ENCODE data around the gene SLC25A44. TPM values are rescaled to one million over a fixed set of nuclear protein-coding genes. Genes with fewer than 3 reads are reported as not detected.

The SLC25A44 gene
- total RNA-seq, 2 experiments from 2014 or later, result 11.6 to 13.0 TPM

DNA sequence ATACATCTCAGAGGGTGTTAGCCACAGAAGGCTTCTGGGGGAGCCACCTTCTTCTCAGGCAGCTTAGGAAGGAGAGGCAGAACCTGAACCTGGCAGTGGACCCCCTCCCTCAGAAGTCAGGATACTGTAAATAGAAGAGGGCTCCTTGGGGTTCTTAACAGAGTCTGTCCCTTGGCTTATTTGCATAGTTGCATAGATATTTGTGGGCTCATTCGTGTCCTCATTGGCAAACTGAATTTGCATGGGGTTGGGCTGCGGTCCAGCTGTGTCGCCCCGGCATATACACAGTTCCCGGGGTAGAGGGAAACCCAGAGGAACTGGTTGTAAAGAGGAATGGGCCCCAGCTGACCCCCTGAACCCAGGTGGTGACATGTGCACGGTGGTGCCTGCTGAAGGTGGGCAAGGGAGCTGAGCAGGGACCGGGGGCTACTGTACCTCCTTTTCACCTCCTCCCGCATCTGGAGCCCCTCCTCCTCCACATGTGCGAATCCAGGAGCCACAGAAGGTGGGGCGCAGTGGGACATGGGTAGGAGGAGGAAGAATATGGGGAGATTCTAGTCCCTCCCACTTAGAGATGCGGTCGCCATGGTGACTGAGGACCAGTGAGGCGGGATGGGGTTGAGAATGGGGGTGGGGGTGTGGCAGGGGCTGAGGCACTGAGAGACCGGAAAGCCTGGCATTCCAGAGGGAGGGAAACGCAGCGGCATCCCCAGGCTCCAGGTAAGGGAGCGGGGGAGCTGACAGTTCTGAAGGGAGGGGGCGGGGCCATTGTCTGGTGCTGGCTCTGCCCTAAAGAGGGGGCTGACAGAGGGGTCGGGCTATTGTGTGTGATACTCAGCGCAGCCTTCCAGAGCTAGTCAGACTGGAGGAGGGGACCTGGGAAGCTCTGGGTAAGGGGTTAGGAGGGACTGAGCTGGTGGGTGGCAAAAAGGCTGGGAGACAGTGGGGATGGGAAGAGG, 44.3 kb upstream of the SLC25A44 start:
- ChIA-PET CTCF (interaction anchor here (2.2 to 2.8 kb wide), 2 partner anchors 53 to 76 kb away, joined by 8 to 13 read pairs; no protein-coding TSS in a partner anchor), POLR2A (interaction anchor here (1.2 to 2.4 kb wide), 2 partner anchors 44 to 63 kb away, joined by 3 to 9 read pairs; partner anchors contain the start of genes PMF1 and SLC25A44)
- no peaks in the 10 kb centered on the region for H3K36me3 Mint-ChIP-seq (ENCODE audit: low read depth)
- H3K36me3 ChIP-seq (ENCODE audit: insufficient read depth, low read length), result no peaks in the 10 kb centered on the region
- H3K4me1 ChIP-seq (ENCODE audit: insufficient read depth, low read length), result peaks cover 43% of the 10 kb centered on the region
- peaks cover 5% of the 10 kb centered on the region for H3K27me3 Mint-ChIP-seq
- intact Hi-C loops (cut with DNase I, micrococcal nuclease), result loop anchor here in 1 of 2 experiments (5.0 kb wide), 1 partner anchor 43 kb away; the partner anchor contains the start of gene SLC25A44
- H3K27ac Mint-ChIP-seq, result no peak overlapping the region
- no peaks in the 10 kb centered on the region for H3K27me3 ChIP-seq (ENCODE audit: control insufficient read depth in 1 of 2, insufficient read depth in 2 of 2, low read length in 2 of 2)
- H3K9me3 Mint-ChIP-seq, result no peaks in the 10 kb centered on the region
- no peak for ATAC-seq (ENCODE audit: poor library complexity)
- DNase-seq, result peak in 1 of 14 experiments; percentile 63
- no peak overlapping the region for H3K4me3 Mint-ChIP-seq
- peaks cover 34% of the 10 kb centered on the region for H3K4me1 Mint-ChIP-seq (ENCODE audit: low read depth)
- H3K9me3 ChIP-seq (ENCODE audit: control insufficient read depth in 1 of 2, insufficient read depth in 1 of 2, low read length in 2 of 2), result no peaks in the 10 kb centered on the region
- no peak overlapping the region for H3K4me3 ChIP-seq (ENCODE audit: low read length)
- H3K27ac ChIP-seq (ENCODE audit: low read depth in 1 of 2, low read length in 2 of 2), result no peak overlapping the region
- TF ChIP-seq, protein P1, sequence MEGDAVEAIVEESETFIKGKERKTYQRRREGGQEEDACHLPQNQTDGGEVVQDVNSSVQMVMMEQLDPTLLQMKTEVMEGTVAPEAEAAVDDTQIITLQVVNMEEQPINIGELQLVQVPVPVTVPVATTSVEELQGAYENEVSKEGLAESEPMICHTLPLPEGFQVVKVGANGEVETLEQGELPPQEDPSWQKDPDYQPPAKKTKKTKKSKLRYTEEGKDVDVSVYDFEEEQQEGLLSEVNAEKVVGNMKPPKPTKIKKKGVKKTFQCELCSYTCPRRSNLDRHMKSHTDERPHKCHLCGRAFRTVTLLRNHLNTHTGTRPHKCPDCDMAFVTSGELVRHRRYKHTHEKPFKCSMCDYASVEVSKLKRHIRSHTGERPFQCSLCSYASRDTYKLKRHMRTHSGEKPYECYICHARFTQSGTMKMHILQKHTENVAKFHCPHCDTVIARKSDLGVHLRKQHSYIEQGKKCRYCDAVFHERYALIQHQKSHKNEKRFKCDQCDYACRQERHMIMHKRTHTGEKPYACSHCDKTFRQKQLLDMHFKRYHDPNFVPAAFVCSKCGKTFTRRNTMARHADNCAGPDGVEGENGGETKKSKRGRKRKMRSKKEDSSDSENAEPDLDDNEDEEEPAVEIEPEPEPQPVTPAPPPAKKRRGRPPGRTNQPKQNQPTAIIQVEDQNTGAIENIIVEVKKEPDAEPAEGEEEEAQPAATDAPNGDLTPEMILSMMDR (IDR thresholded peaks at IDR 0.05), result no peak

DNA sequence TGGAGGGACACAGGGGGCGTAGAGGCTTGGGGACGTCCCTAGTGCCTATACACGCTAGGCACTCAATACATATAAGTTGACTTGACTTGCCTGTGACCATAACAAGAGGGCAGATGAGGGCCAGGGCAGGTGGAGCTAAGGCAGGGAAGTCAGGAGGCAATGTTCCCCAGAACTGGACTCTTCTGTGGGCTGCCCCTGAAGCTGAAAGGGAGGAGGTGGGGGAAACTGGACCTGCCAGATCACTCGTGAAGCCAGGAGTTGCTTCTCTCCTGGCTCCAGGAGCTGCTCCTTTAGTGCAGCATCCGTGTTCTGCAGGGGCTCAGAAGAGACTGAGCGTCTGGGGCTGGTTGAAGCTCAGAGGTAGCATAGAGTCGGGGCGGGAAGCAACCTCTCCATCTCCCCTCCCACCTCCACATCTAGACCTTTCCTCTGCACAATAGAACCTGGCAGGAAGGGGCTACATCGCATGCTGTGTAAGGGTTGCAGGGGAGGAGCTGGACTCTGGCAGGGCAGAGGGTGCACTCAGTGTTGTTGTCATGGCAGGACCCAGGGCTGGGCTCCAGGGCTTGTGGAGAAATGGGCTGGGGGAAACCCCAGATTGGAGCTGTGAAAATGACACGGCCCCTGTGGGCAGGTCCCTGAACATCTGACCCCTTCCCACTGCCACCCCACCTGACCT, 43.4 kb upstream of the SLC25A44 start:
- Mint-ChIP-seq H3K27ac (no peak overlapping the region), H3K36me3 (ENCODE audit: low read depth) (no peaks in the 10 kb centered on the region), H3K4me1 (ENCODE audit: low read depth) (peaks cover 42% of the 10 kb centered on the region), H3K4me3 (no peak overlapping the region), H3K27me3 (peaks cover 5% of the 10 kb centered on the region), H3K9me3 (no peaks in the 10 kb centered on the region)
- H3K36me3 ChIP-seq (ENCODE audit: insufficient read depth, low read length), result no peaks in the 10 kb centered on the region
- peak in 1 of 14 experiments; percentile 67 for DNase-seq
- H3K27me3 ChIP-seq (ENCODE audit: control insufficient read depth in 1 of 2, insufficient read depth in 2 of 2, low read length in 2 of 2), result no peaks in the 10 kb centered on the region
- no peaks in the 10 kb centered on the region for H3K9me3 ChIP-seq (ENCODE audit: control insufficient read depth in 1 of 2, insufficient read depth in 1 of 2, low read length in 2 of 2)
- ATAC-seq (ENCODE audit: poor library complexity), result no peak
- TF ChIP-seq, protein P1 (IDR thresholded peaks at IDR 0.05), result no peak
- POLR2A ChIA-PET, result interaction anchor here (2.4 kb wide), 1 partner anchor 62 kb away, joined by 9 read pairs; the partner anchor contains the start of gene PMF1
- H3K4me3 ChIP-seq (ENCODE audit: low read length), result no peak overlapping the region
- intact Hi-C loops (cut with DNase I, micrococcal nuclease), result no loop called here
- CTCF ChIA-PET, result interaction anchor here (2.2 to 2.8 kb wide), 2 partner anchors 54 to 75 kb away, joined by 8 to 13 read pairs; no protein-coding TSS in a partner anchor
- H3K27ac ChIP-seq (ENCODE audit: low read depth in 1 of 2, low read length in 2 of 2), result no peak overlapping the region
- peaks cover 47% of the 10 kb centered on the region for H3K4me1 ChIP-seq (ENCODE audit: insufficient read depth, low read length)

GRCh38 chr1:156151093-156151688, 42.7 kb upstream of the SLC25A44 start:
- Mint-ChIP-seq H3K27ac (no peak overlapping the region), H3K27me3 (peaks cover under 1% of the 10 kb centered on the region), H3K4me3 (no peak overlapping the region), H3K4me1 (ENCODE audit: low read depth) (peaks cover 44% of the 10 kb centered on the region), H3K36me3 (ENCODE audit: low read depth) (no peaks in the 10 kb centered on the region), H3K9me3 (no peaks in the 10 kb centered on the region)
- DNase-seq, result peak in 1 of 14 experiments; percentile 67
- no peaks in the 10 kb centered on the region for H3K36me3 ChIP-seq (ENCODE audit: insufficient read depth, low read length)
- TF ChIP-seq, protein P1 (IDR thresholded peaks at IDR 0.05), result no peak
- no peak for ATAC-seq (ENCODE audit: poor library complexity)
- H3K9me3 ChIP-seq (ENCODE audit: control insufficient read depth in 1 of 2, insufficient read depth in 1 of 2, low read length in 2 of 2), result no peaks in the 10 kb centered on the region
- intact Hi-C loops (cut with DNase I, micrococcal nuclease), result no loop called here
- peaks cover 49% of the 10 kb centered on the region for H3K4me1 ChIP-seq (ENCODE audit: insufficient read depth, low read length)
- no peak overlapping the region for H3K4me3 ChIP-seq (ENCODE audit: low read length)
- H3K27me3 ChIP-seq (ENCODE audit: control insufficient read depth in 1 of 2, insufficient read depth in 2 of 2, low read length in 2 of 2), result no peaks in the 10 kb centered on the region
- no peak overlapping the region for H3K27ac ChIP-seq (ENCODE audit: low read depth in 1 of 2, low read length in 2 of 2)
- ChIA-PET POLR2A (interaction anchor here (0.9 to 2.4 kb wide), 2 partner anchors 42 to 62 kb away, joined by 3 to 9 read pairs; partner anchors contain the start of genes PMF1 and SLC25A44), CTCF (interaction anchor here (2.2 to 2.8 kb wide), 2 partner anchors 55 to 74 kb away, joined by 8 to 13 read pairs; no protein-coding TSS in a partner anchor)

All from CD4-positive, alpha-beta T cell (primary cell).